HTERT RPE-1 (cell line): ENCODE measurements around the gene SYNPO.

Source experiments
- in situ Hi-C: fragments of 300-500 bp; cut with MboI; formaldehyde crosslinking; loops from 4 replicates; pipeline ENCODE4 v1.14.3; 2020; ENCODE audit warnings: low sequenced_read_pairs

Gene SYNPO, protein sequence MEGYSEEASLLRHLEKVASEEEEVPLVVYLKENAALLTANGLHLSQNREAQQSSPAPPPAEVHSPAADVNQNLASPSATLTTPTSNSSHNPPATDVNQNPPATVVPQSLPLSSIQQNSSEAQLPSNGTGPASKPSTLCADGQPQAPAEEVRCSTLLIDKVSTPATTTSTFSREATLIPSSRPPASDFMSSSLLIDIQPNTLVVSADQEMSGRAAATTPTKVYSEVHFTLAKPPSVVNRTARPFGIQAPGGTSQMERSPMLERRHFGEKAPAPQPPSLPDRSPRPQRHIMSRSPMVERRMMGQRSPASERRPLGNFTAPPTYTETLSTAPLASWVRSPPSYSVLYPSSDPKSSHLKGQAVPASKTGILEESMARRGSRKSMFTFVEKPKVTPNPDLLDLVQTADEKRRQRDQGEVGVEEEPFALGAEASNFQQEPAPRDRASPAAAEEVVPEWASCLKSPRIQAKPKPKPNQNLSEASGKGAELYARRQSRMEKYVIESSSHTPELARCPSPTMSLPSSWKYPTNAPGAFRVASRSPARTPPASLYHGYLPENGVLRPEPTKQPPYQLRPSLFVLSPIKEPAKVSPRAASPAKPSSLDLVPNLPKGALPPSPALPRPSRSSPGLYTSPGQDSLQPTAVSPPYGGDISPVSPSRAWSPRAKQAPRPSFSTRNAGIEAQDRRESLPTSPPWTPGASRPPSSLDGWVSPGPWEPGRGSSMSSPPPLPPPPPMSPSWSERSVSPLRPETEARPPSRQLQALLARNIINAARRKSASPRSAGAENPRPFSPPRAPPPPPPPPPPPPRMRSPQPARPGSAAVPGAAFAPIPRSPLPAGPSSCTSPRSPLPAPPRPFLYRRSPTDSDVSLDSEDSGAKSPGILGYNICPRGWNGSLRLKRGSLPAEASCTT

DNA sequence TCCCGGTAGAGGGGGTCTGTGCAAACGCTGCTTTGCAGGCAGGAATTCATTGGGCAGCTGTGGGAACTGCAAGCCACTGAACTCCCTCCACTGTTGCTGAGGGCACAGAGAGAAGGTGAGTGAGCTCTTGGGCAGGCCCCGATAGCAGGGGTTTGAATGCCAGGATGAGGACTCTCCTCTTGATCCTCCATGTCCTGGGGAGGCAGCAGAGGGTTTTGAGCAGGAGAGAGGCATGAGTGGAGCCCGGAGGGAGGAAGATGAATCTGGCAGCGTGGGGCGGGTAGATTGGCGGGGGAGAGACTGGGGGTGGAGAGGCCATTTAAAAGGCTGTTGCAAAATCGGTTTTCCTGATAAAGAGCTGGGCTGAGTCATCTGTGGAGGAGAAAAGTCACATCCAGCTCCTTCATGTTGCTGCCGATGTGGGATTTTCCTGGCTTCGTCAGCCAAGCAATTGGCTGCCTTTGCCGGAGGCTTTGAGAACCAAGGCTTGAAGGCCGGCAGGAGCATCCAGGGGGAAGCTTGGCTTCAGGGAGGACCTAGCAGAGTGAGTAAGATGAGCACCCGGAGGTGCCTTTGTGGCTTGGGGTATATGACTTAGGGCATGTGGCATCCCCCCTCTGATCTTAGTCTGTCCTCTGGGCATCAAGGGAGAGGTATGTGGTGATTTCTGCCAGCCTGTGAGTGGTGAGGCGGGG, at the start of gene SYNPO:
TSS of gene SYNPO (plus strand) at position 350 of the 695 bp plus-strand sequence. CDS start 7,616 bp downstream, outside the sequence.
- in situ Hi-C loops = no loop called here

DNA sequence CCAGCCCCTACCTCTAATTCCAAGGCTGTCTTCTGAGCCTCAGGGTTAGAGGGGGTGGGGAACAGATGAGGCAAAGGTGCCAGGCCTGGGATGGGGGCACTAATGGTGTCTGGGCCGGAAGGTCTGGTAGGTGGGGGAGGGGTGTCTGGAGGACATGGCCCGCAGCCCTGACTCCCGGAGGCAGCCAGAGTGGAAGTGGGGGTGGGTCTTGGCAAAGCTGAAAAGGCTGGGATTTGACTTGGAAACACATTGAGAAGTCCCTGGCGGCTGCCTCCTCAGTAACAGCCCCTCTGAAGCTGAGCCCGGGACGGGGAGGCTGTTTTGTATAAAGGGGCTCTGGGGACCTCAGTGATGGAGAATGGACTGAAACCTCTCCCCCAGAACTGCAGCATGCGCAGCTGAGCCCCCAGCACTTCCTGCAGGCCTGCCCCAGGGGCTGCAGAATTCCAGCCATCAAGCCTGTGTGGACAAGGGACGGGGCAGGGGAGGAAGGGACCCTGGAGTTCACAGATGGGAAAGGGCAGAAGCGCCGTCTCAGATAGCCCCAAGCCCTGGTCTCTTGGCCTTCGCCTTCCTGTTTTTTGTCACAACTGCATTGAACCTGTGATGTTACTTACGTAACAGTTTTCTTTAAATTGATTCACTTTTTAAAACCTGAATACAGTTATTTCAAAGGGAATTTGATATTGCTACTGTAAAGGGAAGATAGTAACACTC, 49.3 kb upstream of the SYNPO start:
- in situ Hi-C loops = no loop called here

DNA sequence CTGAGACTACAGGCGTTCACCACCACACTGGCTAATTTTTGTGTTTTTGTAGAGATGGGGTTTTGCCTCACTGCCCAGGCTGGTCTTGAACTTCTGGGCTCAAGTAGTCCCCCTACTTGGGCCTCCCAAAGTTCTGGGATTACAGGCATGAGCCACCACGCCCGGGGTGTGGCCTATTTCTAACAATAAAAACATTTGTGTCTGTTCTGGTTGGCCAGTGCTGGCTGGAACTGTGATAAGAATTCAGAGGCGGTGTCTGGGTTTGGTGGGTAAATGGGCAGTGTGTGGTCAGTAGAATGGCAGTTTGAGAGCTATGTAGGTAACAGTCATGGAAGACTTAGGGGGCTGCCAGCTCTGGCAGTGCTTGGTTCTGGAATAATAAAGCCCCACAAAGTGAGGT, 46.9 kb upstream of the SYNPO start:
- in situ Hi-C loops = no loop called here

DNA sequence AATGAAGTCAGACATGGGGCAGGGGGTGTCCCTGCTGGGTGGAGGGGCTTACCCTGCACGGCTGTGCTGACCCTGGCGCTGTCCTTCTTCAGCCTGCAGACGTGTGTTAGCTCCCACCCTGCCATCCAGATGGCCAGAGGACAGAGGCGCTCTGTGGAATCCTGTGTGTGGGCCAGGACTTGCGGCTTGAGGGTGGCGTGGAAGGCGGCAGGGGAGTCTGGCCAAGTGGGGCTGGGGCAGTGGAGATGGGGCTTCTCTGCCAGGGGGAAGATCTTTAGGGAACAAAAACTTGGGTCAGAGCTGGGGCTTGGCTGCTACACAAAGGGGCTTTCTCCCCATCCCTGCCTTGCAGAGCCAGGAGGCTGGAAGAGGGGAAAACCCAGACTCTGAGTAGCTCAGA, 46.5 kb upstream of the SYNPO start:
- in situ Hi-C loops = no loop called here

DNA sequence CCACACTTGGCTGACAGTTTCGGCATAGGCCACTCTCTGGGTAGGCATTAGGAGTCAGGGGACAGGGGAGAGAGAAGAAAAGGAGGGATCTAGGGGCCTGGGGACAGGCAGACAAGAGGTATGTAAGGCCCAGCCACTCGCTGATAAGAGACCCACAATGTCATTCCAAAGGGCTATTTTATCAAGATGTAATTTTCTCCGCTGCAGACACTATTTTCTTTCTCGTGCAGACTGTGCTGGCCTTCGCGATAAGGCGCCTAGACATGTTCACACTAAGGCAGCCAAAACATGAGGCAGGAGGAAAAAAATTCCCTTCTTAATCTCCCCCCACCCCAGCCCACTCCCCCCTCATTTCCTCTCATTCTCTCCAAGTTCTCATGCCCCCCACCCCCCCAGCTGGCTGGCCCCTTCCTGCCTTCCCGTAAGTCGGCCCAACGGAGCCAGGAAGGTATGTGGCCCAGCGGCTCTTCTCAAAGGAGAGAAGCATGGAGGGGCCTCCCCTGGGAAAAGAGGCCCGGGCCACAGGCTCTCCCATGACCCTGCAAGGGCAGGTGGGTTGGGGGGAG, 44.9 kb upstream of the SYNPO start:
- in situ Hi-C loops = no loop called here

DNA sequence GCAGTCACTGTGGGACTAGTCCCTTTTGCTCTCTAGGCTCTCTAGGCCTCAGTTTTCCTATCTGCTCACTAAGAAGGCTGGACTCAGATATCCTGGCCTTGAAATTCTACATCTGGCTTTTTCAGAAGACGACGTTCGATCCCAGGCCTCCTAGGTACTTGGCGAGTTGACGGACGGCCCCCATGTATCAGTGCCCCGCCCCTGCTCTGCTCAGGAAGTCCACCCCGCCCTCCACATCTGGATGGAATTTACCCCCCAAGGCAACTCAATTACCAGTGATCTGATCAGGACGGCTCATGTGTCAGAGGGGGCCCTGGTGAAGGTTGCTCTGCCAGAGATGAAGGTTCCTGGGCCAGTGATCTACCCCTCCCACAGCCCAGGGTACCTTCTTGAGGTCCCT, 44.1 kb upstream of the SYNPO start:
- in situ Hi-C loops = no loop called here

DNA sequence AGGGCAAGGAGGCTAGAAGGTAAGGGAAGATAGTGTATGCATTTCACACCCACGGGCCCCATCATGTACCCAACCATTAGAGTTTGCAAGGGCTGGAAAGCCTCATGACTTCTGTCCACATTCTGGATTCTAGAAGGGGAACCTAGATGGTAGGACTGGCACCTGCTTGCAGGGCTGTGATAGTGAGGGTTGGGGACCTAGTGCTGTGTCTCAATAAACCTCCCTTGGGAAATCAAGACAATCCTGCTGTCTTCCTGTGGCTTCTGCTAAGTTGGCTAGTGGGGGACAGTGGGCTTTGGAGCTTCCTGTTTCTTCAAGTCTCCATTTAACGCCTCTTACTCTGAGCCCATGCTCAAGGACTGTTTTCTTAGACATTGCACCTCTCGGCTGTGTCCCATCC, 43.6 kb upstream of the SYNPO start:
- in situ Hi-C loops = no loop called here

DNA sequence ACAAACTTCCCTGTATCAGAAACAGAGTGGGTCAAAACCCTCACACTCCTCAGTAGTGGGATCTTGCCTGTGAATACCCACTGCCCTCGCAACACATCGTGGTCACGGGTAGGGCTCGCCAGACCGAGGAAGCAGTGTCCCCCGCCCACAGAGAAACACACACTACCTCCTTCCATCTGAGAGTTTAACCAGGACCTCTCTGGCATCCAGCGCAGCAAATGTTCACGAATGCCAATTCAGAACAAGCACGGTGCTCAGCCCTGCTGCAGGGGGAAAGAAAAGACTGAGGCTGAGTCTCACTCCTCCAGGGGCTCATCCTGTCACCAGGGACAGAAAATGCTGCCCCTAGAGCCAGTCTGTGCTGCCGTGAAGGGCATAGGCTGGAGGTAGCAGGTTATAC, 42.5 kb upstream of the SYNPO start:
- in situ Hi-C loops = no loop called here

DNA sequence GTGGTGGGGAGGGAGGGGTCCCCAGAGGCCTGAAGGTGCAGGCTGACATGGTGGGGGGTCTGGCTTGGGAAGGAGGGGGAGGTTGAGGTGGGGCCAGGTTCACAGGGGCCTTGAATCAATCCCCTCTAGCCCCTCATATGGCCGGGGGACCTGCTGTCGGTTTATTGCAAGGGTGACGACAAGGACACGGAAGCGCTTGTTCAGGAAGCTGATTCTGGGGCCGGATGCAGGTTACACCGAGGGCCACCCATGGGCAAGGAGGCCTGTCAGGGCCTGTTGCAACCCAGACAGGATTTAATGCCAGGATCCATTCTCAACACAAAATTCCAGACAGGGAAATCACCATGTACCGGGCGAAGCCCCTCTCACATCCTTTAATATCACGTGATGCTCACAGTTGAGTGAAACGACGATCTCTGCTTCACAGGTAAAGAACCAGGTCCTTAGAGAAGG, 41.6 kb upstream of the SYNPO start:
- in situ Hi-C loops = no loop called here

DNA sequence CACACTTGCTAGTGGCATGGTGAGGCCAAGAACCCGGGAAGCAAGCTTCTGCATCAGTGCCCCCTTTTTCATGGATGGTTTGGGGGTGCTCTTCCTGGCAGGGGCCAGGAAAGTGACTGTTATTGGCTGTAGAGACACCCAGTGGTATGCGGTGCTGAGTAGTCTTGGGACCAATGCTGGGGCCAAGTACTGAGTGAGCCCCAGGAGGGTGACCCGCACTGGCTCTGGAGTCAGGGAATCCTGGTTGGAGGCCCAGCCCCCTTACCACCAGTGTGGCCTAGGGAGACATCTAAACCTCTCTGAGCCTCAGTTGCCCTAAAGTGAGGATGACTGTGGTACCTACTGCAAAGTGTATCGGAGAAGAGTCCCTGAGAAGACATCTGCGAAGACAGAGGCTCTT, 41.2 kb upstream of the SYNPO start:
- in situ Hi-C loops = no loop called here

DNA sequence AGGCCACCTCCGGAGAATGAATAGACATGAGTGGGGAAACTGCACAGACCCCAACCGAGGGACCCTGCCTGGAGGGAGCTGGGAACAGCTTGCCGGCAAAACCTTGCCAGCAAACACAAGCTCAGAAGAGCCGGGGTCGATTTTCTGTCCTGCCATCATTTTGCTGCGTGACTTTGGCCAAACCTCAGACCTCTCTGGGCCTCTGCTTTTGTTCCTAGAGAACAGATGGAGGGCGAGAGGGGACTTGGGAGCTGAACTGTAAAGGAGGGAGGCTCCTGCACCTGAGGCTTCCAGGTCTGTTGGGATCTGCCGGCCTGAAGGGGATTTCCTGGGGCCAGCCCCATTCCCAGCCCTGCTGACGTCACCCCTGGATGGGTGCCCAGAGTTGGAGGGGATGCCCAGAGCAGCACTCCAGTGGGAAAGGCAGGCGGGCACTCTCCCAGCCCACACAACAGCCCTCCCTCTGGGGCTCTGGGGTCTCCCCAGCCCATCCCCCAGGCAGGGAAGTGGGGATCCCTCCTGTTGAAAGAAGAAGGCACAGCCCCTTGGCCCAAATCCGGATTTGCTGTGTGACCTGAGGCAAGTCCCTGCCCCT, 40.4 kb upstream of the SYNPO start:
- in situ Hi-C loops = no loop called here

DNA sequence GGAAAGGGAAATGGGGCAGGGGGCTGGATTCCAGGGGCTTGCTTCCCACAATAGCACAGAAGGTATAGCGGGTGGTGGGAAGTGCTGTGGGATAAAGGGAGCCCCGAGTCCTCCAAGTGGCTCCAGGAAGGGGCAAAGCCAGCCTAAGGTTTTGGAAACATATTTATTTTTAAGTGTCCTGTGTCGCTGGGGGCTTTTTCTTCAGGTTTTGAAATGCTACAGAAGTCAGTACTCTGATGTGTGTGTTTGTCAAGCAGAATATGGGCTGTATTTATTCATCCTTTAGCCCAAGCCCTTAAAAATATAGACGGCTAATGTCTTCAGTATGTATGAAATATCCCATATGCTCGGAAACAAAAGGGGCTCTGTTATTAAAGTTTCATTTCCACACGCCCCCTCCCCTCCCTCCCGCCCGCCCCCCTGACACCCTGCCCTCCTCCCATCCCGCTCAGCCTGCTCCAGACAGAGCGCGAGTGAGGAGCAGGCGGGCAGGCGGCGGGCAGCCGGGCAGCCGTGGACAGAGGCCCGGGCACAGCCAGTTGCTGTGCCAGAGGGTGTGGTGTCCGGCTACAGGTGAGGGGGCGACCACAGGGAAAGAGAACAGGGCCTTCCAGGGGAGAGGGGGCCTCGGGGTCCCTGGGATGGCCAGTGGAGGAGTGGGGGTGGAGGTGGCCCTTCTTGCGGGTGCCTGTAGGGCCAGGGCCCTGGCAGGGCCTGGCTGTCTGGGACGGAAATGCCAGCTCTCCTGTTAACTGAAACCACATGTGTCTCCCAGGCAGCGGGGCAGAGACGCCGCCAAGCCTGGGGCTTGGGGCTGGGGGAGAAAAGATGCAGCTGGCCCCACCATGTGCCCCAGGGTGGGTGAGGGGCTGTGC, 39.6 kb upstream of the SYNPO start:
- in situ Hi-C loops = no loop called here

DNA sequence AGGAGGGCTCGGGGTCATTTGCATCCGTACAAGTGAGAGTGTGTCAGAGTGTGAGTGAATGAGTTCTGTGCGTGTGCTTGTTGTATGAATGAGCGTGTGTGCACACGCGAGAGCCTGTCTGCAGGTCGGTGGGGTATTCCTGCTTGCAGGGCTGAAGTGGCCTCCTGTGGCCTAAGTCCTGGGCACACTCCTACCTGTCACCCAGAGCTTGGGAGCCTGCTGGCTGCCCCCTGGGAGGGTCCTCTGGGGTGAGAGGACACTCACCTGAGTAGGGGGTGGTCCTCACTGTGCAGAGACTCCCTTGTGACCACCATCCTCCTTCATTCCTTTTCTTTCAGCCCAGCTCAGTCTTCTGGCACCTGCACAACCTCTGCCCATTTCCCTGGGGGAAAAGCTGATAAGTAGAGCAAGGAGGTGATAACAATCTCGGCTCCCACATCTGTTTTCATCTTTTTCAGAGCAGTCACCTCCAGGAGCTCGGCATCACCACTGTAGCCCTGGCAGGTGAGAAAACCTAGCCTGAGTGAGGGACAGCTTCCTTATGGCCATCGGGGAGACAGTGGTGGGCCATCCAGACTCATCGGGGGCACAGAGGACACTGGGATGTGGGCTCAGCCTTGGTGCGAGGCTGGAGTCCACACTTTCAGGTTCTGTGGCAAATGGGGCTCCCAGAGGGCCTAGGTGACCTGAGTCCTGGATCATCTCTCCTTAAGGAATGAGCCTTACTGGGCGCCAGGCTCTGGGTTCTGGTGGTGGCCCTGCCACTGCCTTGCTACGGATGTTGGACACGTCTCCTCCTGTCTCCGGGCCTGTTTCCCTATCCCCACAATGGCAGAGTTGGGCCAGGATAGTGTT, 38.7 kb upstream of the SYNPO start:
- in situ Hi-C loops = no loop called here

DNA sequence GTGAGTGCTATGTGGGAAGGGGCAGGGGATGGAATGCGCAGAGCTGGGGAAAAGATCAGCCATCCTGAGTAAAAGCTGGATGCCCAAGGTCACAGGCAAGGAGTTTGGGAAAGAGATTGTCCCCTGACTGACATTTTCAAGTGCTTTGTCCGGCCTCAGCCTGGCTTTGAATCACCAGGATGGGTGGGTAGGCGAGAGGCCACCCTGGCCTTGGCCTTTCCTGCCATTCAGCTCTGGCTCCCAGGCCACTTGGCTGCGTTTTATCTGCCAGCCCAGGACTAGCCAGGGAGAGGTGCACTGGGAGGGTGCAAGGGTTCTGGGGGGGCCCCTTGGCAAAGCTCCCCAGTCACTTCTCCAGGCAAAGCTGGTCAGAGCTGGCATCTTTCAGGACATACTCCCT, 37.4 kb upstream of the SYNPO start:
- in situ Hi-C loops = no loop called here

DNA sequence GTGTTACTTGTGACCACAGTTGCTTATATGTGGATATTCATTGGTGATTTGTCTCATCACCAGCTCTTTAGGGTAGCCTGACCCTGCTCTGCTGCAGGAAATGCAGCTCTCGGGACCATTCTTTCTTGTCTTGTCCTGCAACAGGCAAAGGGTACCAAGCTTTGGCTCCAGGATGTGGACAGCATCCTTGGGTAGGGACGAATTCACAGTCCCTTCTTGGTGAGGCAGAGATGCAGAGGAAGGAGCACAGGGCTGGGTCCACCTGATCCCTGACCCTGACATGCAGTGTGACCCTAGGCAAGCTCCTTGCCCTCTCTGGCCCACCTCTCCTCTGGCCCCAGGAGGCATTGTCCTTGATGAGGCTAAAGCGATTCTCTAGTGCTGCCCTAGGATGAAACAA, 37.0 kb upstream of the SYNPO start:
- in situ Hi-C loops = no loop called here

DNA sequence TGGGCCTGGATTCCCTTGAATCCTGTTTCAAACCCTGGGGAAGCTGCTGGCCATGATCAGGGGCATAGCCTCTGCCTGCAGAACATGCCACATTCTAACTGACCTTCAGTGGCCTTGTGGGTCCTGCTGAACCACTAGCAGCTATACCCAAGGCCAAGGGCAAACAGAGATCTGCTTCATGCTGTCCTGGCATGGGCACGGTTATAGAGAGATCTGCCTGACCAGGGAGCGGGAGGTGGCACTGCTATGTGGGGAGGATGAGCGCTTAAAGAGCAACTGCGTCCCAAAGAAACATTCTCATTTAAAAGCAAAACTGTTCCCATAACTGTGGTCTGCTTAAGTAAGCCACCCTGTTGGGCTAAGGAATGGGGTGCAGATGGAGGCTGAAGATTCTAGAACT, 36.5 kb upstream of the SYNPO start:
- in situ Hi-C loops = no loop called here

DNA sequence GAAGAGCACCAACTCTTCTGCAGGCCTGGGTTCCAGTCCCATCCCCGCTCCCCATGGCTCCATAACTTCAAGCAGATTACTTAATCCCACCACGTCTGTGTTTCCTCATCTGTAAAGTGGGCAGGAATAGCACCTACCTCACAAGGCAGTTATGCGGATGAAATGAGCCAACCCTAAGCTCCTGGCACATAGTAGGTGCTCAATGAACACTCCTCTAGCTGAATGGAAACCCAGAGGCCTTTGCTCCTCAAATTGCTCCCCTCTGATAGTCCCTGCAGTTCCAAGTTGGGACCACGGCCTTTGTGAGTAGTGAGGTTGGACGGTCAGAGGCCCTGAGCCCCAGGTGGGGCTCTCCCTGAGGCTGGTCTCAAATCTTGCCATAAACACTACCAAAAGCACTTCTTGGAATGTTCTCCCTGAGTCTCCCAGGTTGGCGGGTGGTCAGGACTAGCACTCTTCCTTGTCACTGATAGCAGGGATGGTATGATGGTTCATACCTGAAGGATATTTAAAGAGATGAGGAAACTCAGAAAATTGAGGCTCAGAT, 35.5 kb upstream of the SYNPO start:
- in situ Hi-C loops = no loop called here

DNA sequence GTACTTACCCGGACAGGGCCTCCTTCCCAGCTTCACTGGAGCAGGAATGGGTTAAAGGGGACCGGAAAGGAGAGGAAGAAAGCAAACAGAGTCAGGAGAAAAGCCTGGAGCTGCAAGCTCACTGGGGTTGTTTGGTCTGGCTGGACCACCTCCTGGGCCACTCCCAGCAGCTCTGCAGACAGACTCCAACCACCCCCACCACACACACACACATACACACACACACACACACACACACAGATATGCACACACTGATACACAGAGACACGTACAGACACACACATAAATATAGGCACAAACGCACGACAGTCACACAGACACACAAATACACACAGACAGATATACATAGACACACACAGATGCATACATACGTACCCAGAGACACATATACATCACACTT, 34.9 kb upstream of the SYNPO start:
- in situ Hi-C loops = no loop called here
